Peyer's patch (tissue), 4 donors: Measurements from ENCODE around the gene FARS2.

ENCODE experiments used
- POLR2A ChIP-seq, 2 donors: fragments of 450-650 bp; IDR thresholded peaks; one replicate each; pipeline ENCODE4 v1.5.1; 2017; ENCODE audit warnings: antibody characterized with exemption in 2 of 2, mild to moderate bottlenecking in 2 of 2, moderate library complexity in 2 of 2
- TF ChIP-seq, protein P1 (sequence below), 6 experiments: fragments of 450-650 bp in 4 of 6; fragments of 200-600 bp in 2 of 6; sonication (generic) in 1 of 6; IDR thresholded peaks; one replicate each; pipeline ENCODE4 v1.5.1; 2017 to 2019; ENCODE audit warnings: antibody characterized with exemption in 6 of 6, mild to moderate bottlenecking in 3 of 6, moderate library complexity in 1 of 6

DNA sequence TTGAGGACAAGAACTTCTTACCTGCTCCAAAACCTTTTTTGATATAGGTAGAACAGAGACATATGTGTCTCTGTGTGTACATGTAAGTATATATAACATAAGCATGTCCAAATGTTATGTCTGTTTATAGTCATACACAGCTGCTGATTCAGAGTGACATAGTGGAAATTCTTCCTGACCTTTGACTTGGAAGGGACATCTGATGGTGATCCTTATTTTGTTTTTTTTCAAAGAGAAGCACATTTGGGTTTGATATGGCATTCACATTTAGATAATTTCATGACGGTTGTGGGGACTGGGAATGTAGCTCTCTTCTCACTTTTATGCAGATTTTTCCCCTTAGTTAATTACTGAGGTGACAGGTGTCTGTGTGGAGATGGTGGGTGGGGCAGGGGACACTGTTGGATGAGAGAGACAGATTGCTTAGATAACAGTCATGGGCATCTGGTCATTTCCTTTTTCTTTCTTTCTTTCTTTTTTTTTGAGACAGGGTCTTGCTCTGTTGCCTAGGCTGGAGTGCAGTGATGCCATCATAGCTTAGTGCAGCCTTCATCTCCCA lies 39.0 kb downstream of the FARS2 start:
- TF ChIP-seq, protein P1, sequence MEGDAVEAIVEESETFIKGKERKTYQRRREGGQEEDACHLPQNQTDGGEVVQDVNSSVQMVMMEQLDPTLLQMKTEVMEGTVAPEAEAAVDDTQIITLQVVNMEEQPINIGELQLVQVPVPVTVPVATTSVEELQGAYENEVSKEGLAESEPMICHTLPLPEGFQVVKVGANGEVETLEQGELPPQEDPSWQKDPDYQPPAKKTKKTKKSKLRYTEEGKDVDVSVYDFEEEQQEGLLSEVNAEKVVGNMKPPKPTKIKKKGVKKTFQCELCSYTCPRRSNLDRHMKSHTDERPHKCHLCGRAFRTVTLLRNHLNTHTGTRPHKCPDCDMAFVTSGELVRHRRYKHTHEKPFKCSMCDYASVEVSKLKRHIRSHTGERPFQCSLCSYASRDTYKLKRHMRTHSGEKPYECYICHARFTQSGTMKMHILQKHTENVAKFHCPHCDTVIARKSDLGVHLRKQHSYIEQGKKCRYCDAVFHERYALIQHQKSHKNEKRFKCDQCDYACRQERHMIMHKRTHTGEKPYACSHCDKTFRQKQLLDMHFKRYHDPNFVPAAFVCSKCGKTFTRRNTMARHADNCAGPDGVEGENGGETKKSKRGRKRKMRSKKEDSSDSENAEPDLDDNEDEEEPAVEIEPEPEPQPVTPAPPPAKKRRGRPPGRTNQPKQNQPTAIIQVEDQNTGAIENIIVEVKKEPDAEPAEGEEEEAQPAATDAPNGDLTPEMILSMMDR (IDR thresholded peaks at IDR 0.05): no peak
- TF ChIP-seq POLR2A (IDR thresholded peaks at IDR 0.05): no peak
